GM23338 (cell line): ENCODE data around the gene CCNYL1. TPM values are rescaled to one million over a fixed set of nuclear protein-coding genes. Genes with fewer than 3 reads are reported as not detected.

Source experiments
- ATAC-seq: fragments of 200-7000 bp; cut with Tn5 transposase; 3 replicates; pipeline ENCODE4 v1.9.1; 2020
- DNase-seq: peaks from one replicate; pipeline ENCODE4 v3.0.0-alpha.2; 2015; ENCODE audit warnings: low spot score
- H2AFZ ChIP-seq: fragments of 200-600 bp; sonication (generic); 2 replicates; pipeline ENCODE4 v1.8.0; 2016; ENCODE audit warnings: antibody characterized with exemption, mild to moderate bottlenecking, moderate library complexity
- H3F3A ChIP-seq: fragments of 200-600 bp; sonication (generic); replicated peaks from 2 replicates; pipeline ENCODE4 v1.8.0; 2017; ENCODE audit warnings: antibody characterized with exemption, mixed run types, low read depth
- H3K27ac ChIP-seq: fragments of 200-600 bp; sonication (generic); 2 replicates; pipeline ENCODE4 v1.6.1; 2016; ENCODE audit warnings: low read depth
- H3K27me3 ChIP-seq: fragments of 200-600 bp; sonication (generic); 2 replicates; pipeline ENCODE4 v1.8.0; 2016; ENCODE audit warnings: mild to moderate bottlenecking, mixed run types, moderate library complexity; ENCODE audit not compliant: insufficient read depth
- H3K36me3 ChIP-seq: fragments of 200-600 bp; sonication (generic); 2 replicates; pipeline ENCODE4 v1.8.0; 2016; ENCODE audit warnings: mild to moderate bottlenecking; ENCODE audit not compliant: insufficient read depth
- H3K4me1 ChIP-seq: fragments of 200-600 bp; sonication (generic); 2 replicates; pipeline ENCODE4 v1.8.0; 2016; ENCODE audit warnings: mild to moderate bottlenecking, moderate library complexity; ENCODE audit not compliant: insufficient read depth
- H3K4me2 ChIP-seq: fragments of 200-600 bp; sonication (generic); 2 replicates; pipeline ENCODE4 v1.7.1; 2017; ENCODE audit warnings: mixed run types
- H3K4me3 ChIP-seq: fragments of 200-600 bp; sonication (generic); 2 replicates; pipeline ENCODE4 v1.6.1; 2016; ENCODE audit warnings: mixed run types
- H3K79me2 ChIP-seq: fragments of 200-600 bp; sonication (generic); replicated peaks from 2 replicates; pipeline ENCODE4 v1.8.0; 2017; ENCODE audit warnings: mild to moderate bottlenecking; ENCODE audit not compliant: insufficient read depth
- H3K9me2 ChIP-seq: fragments of 200-600 bp; sonication (generic); 2 replicates; pipeline ENCODE4 v1.8.0; 2017; ENCODE audit not compliant: insufficient read depth
- H4K20me1 ChIP-seq: fragments of 200-600 bp; sonication (generic); replicated peaks from 2 replicates; pipeline ENCODE4 v1.8.0; 2017; ENCODE audit warnings: mild to moderate bottlenecking; ENCODE audit not compliant: insufficient read depth
- H3K27ac Mint-ChIP-seq: 2 replicates; pipeline ENCODE4 v1.8.0; 2020; ENCODE audit warnings: inconsistent platforms, mild to moderate bottlenecking, moderate library complexity, mixed read lengths
- H3K27me3 Mint-ChIP-seq: 3 replicates; pipeline ENCODE4 v1.8.0; 2022; ENCODE audit warnings: low read depth, mild to moderate bottlenecking, moderate library complexity, mixed read lengths, inconsistent platforms; ENCODE audit not compliant: insufficient read depth, poor library complexity
- H3K36me3 Mint-ChIP-seq: 3 replicates; pipeline ENCODE4 v1.8.0; 2021; ENCODE audit warnings: low read depth, mild to moderate bottlenecking, inconsistent platforms, moderate library complexity, mixed read lengths
- H3K4me1 Mint-ChIP-seq: 3 replicates; pipeline ENCODE4 v1.8.0; 2020; ENCODE audit warnings: mild to moderate bottlenecking, inconsistent platforms, mixed read lengths
- H3K4me3 Mint-ChIP-seq: 3 replicates; pipeline ENCODE4 v1.8.0; 2021; ENCODE audit warnings: moderate library complexity, mild to moderate bottlenecking, inconsistent platforms, mixed read lengths
- H3K9me3 Mint-ChIP-seq: 3 replicates; pipeline ENCODE4 v1.8.0; 2020; ENCODE audit warnings: moderate library complexity, mild to moderate bottlenecking, inconsistent platforms, mixed read lengths
- polyA plus RNA-seq: library from polyadenylated mRNA; unstranded; fragments of >200 nt; fragmentation: Nextera tagmentation; extraction: Ambion mirVana; gene quantifications from 2 replicates; pipeline ENCODE4 v1.2.1, GENCODE V29; 2016
- total RNA-seq: library from RNA; depleted of rRNA; stranded (reverse); fragments of >200 nt; shearing (Covaris generic); gene quantifications from 2 replicates; pipeline ENCODE4 v1.2.3, GENCODE V29; 2014
- TF ChIP-seq, protein P1 (sequence below), 2 experiments: fragments of 200-600 bp in 1 of 2; sonication (generic) in 1 of 2; conservative IDR thresholded peaks; 2 replicates each; pipeline versions ENCODE4 v1.5.1 to v1.6.1; 2016 to 2017; ENCODE audit warnings: antibody characterized with exemption in 2 of 2, low read depth in 2 of 2, mild to moderate bottlenecking in 2 of 2, moderate library complexity in 1 of 2
- TF ChIP-seq, protein P2 (sequence below): fragments of 250-450 bp; sonication (Bioruptor Pico); IDR thresholded peaks from 2 replicates; pipeline ENCODE4 v1.5.0; 2020; ENCODE audit warnings: mild to moderate bottlenecking, moderate library complexity

The CCNYL1 gene
- total and polyA plus RNA-seq, 2 experiments from 2014 or later = 19.6 to 32.1 TPM

DNA sequence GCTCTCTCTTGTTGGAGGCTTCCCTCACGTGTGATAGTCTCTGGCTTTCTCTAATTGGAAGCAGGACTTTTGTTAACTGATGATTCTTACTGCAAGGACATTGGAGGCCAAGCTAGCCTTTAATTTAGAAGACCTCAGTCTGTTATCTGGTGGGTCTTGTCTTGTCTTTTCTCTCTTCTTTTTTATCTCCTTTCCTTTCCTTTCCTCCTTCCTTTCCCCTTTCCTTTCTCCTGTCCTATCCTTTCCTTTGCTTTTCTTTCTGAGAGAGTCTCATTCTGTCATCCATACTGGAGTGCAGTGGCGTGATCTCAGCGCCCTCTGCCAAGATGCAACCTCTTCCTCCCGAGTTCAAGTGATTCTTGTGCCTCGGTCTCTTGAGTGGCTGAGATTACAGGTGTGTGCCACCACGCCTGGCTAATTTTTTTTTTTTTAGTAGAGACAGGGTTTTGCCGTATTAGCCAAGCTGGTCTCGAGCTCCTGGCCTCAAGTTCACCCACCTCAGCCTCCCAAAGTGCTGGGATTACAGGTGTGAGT is 18.1 kb downstream of the CCNYL1 start:
- Histone ChIP-seq H3K9me2 (no peaks in the 10 kb centered on the region), H3K27ac (peak overlapping the region; percentile 86), H3K4me2 (no peak overlapping the region; the same call in 1 of the 2 replicates), H2AFZ (no peak overlapping the region), H3F3A (no peaks in the 10 kb centered on the region; the same call in 1 of the 2 replicates), H3K27me3 (no peaks in the 10 kb centered on the region), H4K20me1 (no peaks in the 10 kb centered on the region), H3K4me1 (no peaks in the 10 kb centered on the region), H3K36me3 (peaks cover 6% of the 10 kb centered on the region; the same call in 1 of the 2 replicates), H3K4me3 (no peak overlapping the region), H3K79me2 (0 out of 2 replicates have a peak, but pooled peaks cover 10% of the 10 kb centered on the region)
- ATAC-seq = peak; percentile 36; the same call in 2 of the 3 replicates
- Mint-ChIP-seq H3K27ac (peak overlapping the region; percentile 85), H3K4me1 (peaks cover 8% of the 10 kb centered on the region; the same call in 2 of the 3 replicates), H3K27me3 (peaks cover 3% of the 10 kb centered on the region), H3K9me3 (no peaks in the 10 kb centered on the region), H3K36me3 (peaks cover 32% of the 10 kb centered on the region), H3K4me3 (no peak overlapping the region)
- TF ChIP-seq, protein P1, sequence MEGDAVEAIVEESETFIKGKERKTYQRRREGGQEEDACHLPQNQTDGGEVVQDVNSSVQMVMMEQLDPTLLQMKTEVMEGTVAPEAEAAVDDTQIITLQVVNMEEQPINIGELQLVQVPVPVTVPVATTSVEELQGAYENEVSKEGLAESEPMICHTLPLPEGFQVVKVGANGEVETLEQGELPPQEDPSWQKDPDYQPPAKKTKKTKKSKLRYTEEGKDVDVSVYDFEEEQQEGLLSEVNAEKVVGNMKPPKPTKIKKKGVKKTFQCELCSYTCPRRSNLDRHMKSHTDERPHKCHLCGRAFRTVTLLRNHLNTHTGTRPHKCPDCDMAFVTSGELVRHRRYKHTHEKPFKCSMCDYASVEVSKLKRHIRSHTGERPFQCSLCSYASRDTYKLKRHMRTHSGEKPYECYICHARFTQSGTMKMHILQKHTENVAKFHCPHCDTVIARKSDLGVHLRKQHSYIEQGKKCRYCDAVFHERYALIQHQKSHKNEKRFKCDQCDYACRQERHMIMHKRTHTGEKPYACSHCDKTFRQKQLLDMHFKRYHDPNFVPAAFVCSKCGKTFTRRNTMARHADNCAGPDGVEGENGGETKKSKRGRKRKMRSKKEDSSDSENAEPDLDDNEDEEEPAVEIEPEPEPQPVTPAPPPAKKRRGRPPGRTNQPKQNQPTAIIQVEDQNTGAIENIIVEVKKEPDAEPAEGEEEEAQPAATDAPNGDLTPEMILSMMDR (conservative IDR thresholded peaks at IDR 0.05; ENCODE audit: low read depth in 2 of 2) = peak in 1 of 2 experiments; percentile 25; a peak in 1 of 4 replicates
- TF ChIP-seq, protein P2, sequence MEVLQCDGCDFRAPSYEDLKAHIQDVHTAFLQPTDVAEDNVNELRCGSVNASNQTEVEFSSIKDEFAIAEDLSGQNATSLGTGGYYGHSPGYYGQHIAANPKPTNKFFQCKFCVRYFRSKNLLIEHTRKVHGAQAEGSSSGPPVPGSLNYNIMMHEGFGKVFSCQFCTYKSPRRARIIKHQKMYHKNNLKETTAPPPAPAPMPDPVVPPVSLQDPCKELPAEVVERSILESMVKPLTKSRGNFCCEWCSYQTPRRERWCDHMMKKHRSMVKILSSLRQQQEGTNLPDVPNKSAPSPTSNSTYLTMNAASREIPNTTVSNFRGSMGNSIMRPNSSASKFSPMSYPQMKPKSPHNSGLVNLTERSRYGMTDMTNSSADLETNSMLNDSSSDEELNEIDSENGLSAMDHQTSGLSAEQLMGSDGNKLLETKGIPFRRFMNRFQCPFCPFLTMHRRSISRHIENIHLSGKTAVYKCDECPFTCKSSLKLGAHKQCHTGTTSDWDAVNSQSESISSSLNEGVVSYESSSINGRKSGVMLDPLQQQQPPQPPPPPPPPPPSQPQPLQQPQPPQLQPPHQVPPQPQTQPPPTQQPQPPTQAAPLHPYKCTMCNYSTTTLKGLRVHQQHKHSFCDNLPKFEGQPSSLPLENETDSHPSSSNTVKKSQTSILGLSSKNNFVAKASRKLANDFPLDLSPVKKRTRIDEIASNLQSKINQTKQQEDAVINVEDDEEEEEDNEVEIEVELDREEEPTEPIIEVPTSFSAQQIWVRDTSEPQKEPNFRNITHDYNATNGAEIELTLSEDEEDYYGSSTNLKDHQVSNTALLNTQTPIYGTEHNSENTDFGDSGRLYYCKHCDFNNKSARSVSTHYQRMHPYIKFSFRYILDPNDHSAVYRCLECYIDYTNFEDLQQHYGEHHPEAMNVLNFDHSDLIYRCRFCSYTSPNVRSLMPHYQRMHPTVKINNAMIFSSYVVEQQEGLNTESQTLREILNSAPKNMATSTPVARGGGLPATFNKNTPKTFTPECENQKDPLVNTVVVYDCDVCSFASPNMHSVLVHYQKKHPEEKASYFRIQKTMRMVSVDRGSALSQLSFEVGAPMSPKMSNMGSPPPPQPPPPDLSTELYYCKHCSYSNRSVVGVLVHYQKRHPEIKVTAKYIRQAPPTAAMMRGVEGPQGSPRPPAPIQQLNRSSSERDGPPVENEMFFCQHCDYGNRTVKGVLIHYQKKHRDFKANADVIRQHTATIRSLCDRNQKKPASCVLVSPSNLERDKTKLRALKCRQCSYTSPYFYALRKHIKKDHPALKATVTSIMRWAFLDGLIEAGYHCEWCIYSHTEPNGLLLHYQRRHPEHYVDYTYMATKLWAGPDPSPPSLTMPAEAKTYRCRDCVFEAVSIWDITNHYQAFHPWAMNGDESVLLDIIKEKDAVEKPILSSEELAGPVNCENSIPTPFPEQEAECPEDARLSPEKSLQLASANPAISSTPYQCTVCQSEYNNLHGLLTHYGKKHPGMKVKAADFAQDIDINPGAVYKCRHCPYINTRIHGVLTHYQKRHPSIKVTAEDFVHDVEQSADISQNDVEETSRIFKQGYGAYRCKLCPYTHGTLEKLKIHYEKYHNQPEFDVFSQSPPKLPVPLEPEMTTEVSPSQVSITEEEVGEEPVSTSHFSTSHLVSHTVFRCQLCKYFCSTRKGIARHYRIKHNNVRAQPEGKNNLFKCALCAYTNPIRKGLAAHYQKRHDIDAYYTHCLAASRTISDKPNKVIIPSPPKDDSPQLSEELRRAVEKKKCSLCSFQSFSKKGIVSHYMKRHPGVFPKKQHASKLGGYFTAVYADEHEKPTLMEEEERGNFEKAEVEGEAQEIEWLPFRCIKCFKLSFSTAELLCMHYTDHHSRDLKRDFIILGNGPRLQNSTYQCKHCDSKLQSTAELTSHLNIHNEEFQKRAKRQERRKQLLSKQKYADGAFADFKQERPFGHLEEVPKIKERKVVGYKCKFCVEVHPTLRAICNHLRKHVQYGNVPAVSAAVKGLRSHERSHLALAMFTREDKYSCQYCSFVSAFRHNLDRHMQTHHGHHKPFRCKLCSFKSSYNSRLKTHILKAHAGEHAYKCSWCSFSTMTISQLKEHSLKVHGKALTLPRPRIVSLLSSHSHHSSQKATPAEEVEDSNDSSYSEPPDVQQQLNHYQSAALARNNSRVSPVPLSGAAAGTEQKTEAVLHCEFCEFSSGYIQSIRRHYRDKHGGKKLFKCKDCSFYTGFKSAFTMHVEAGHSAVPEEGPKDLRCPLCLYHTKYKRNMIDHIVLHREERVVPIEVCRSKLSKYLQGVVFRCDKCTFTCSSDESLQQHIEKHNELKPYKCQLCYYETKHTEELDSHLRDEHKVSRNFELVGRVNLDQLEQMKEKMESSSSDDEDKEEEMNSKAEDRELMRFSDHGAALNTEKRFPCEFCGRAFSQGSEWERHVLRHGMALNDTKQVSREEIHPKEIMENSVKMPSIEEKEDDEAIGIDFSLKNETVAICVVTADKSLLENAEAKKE = no peak
- DNase-seq = peak; percentile 61

DNA sequence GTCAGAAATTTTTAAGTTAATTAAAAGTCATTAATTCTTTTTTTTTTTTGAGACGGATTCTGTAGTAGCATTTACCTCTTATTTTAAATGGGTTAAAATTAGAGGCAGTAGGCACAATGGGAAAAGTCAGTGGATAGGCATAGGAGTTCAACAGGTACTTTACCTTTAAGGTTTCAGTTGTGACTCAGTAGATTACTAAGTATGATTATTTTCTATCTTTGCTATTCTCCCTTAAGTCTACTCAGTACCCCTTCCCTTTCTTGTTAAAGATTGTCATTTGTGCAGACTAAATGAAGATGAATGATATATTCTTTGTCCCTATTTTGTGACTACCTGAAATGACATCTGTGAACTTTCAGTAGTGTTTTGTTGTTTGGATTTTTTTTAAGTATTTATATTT is 19.7 kb downstream of the CCNYL1 start:
- Mint-ChIP-seq H3K36me3 (peaks cover 45% of the 10 kb centered on the region), H3K9me3 (no peaks in the 10 kb centered on the region), H3K4me3 (no peak overlapping the region), H3K27me3 (peaks cover 3% of the 10 kb centered on the region), H3K27ac (no peak overlapping the region), H3K4me1 (peaks cover 5% of the 10 kb centered on the region; the same call in 2 of the 3 replicates)
- Histone ChIP-seq H3K4me2 (no peak overlapping the region), H3K79me2 (0 out of 2 replicates have a peak, but pooled peaks cover 10% of the 10 kb centered on the region), H3K36me3 (peaks cover 11% of the 10 kb centered on the region; the same call in 1 of the 2 replicates), H3K4me3 (no peak overlapping the region), H4K20me1 (no peaks in the 10 kb centered on the region), H3F3A (no peaks in the 10 kb centered on the region; the same call in 1 of the 2 replicates), H3K4me1 (no peaks in the 10 kb centered on the region), H3K9me2 (no peaks in the 10 kb centered on the region), H2AFZ (no peak overlapping the region), H3K27ac (no peak overlapping the region), H3K27me3 (no peaks in the 10 kb centered on the region)
- ATAC-seq (no peak), DNase-seq (no peak)
- TF ChIP-seq, protein P2 = no peak
